ENCODE data around the gene FGGY.
"Not testable (repeated sequence)": the region's sequence is repeated elsewhere in the genome, so short reads cannot be mapped to it uniquely, and the experiment has no call there.

The FGGY gene

GRCh38 chr1:59733443-59734141 is 436.7 kb downstream of the FGGY start:
- DNase-seq, result no peak
- TF ChIP-seq POLR2A (IDR thresholded peaks at IDR 0.05; ENCODE audit: low read length), result no peak
- no peak for TF ChIP-seq GATA1 (IDR thresholded peaks at IDR 0.05; ENCODE audit: low read depth, low read length)

- not testable (repeated sequence) for DNase-seq
Measured at GRCh38 chr1:59735927-59736326, 439.0 kb downstream of the FGGY start.

DNA sequence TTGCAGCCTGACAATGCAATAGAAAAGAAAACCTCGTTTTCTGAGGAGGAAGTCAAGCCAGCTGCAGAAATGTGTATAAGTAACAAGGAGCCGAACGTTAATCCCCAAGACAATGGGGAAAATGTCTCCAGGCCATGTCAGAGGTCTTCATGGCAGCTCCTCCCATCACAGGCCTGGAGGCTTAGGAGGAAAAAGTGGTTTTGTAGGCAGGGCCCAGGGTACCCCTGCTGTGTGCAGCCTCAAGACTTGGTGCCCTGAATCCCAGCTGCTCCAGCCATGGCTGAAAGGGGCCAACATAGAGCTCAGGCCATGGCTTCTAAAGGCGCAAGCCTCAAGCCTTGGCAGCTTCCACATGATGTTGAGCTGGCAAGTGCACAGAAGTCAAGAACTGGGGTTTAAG is 439.9 kb downstream of the FGGY start:
- TF ChIP-seq GATA1 (IDR thresholded peaks at IDR 0.05; ENCODE audit: low read depth, low read length) (no peak), POLR2A (IDR thresholded peaks at IDR 0.05; ENCODE audit: low read length) (no peak)
- DNase-seq, result no peak

GRCh38 chr1:59737638-59738037 is 440.7 kb downstream of the FGGY start:
- no peak for TF ChIP-seq GATA1 (IDR thresholded peaks at IDR 0.05; ENCODE audit: low read depth, low read length)
- TF ChIP-seq POLR2A (IDR thresholded peaks at IDR 0.05; ENCODE audit: low read length), result no peak
- DNase-seq, result no peak

DNA sequence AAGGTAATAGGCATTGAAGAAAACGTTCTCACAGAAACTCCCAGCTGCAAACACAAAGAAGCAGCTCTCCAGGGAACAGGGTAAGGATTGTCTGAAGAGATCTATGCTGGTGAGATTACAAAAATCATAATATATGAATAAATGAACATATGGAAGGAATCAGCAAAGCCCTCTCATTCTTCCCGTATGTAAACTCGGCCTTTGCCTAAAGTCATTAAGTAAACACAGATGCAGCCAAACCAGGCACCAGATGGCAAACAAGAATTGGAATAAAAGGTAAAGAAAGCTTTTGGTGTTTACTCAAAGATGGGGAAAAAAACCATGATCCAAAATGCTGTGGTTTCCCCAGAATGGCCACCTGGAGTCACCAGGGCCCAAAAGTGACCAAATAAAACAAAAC is 441.3 kb downstream of the FGGY start:
- no peak for DNase-seq
- TF ChIP-seq POLR2A (IDR thresholded peaks at IDR 0.05; ENCODE audit: low read length), result no peak
- TF ChIP-seq GATA1 (IDR thresholded peaks at IDR 0.05; ENCODE audit: low read depth, low read length), result no peak

DNA sequence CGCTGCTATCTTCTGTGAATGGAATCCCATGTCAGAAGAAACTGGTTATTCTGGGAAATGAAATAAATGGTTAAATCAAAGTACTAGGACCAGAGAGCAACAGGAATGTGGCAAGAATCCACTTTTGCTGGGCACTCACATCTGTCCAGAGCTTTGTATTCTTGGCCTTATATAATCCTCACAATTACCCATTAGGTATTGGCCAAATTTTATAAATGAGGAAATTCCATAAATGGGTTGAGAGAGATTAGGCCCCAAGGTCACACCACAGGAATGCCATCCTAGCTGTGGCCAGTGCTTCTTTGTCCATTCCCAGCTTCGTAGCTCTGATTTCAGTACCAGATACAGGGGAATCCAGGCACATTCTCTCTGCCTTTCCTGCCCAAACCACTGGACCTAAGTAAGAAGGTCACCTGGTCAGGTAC is 441.7 kb downstream of the FGGY start:
- no peak for DNase-seq
- TF ChIP-seq GATA1 (IDR thresholded peaks at IDR 0.05; ENCODE audit: low read depth, low read length) (no peak), POLR2A (IDR thresholded peaks at IDR 0.05; ENCODE audit: low read length) (no peak)

GRCh38 chr1:59739111-59739510 is 442.2 kb downstream of the FGGY start:
- TF ChIP-seq POLR2A (IDR thresholded peaks at IDR 0.05; ENCODE audit: low read length) (no peak), GATA1 (IDR thresholded peaks at IDR 0.05; ENCODE audit: low read depth, low read length) (no peak)
- DNase-seq, result no peak

GRCh38 chr1:59742526-59742925 is 445.6 kb downstream of the FGGY start:
- TF ChIP-seq GATA1 (IDR thresholded peaks at IDR 0.05; ENCODE audit: low read depth, low read length), result no peak
- TF ChIP-seq POLR2A (IDR thresholded peaks at IDR 0.05; ENCODE audit: low read length), result no peak
- DNase-seq, result no peak

DNA sequence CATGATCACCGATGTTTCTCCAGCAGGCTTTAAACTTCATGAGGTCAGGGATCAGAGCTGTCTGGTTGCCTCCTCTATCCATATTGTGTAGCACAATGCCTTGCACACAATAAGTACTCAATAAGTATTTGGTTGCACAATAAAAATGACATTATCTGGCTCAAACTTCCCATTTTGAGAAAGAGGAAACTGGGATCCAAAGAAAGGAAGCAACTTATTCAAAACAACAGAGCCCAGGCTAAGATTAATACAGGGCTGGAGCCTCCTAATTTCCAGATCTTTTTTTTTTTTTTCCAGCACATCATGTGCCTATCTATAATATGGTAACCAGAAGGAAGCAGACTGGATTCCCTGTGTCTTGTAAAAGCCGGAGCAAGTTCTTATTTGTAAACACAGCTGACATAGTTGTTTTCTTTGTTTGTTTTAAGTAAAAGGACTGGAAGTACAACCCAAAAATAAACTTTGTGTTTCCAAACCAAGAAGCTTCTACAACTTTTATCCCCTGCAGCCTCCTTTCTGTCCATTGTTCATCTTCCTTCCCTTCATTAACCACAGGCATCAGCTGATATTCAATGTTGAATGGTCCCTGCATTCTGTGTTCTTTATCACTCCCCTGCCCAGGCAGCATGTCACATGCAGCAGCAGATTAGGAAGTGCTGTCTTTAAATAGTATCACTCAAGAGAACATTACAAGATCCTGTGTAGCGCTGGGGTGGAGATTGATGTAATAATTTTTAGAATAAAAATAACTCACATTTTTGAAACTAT is 446.6 kb downstream of the FGGY start:
- peak; percentile 15 to 48 for DNase-seq
- no peak for TF ChIP-seq POLR2A (IDR thresholded peaks at IDR 0.05; ENCODE audit: low read length)
- TF ChIP-seq GATA1 (IDR thresholded peaks at IDR 0.05; ENCODE audit: low read depth, low read length), result no peak

GRCh38 chr1:59747420-59748024 is 450.6 kb downstream of the FGGY start:
- TF ChIP-seq POLR2A (IDR thresholded peaks at IDR 0.05; ENCODE audit: low read length), result no peak
- no peak for TF ChIP-seq GATA1 (IDR thresholded peaks at IDR 0.05; ENCODE audit: low read depth, low read length)
- no peak for DNase-seq

DNA sequence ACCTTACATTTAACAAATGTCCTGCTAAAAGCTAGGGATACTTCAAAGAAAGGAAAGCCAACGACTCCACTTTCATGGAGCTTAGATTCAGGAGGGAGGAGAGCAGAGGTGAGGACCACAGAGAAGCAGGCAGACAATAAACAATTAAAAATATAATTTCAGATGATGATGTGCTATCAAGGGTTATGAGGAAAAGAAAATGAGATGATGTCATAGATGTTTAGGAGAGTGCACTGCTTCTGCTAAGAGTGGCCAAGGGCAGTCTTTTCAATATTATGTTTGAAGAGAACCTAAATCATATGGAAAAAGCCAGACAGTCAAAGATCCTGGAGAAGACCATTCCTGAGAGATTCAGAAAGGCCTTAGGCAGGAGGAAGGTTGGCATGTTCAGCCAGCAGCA is 451.2 kb downstream of the FGGY start:
- DNase-seq, result no peak
- TF ChIP-seq GATA1 (IDR thresholded peaks at IDR 0.05; ENCODE audit: low read depth, low read length) (no peak), POLR2A (IDR thresholded peaks at IDR 0.05; ENCODE audit: low read length) (no peak)

- TF ChIP-seq GATA1 (IDR thresholded peaks at IDR 0.05; ENCODE audit: low read depth, low read length), result no peak
- TF ChIP-seq POLR2A (IDR thresholded peaks at IDR 0.05; ENCODE audit: low read length), result no peak
- no peak for DNase-seq
Measured at GRCh38 chr1:59750328-59751003, 453.6 kb downstream of the FGGY start.

GRCh38 chr1:59751004-59751395 is 454.1 kb downstream of the FGGY start:
- DNase-seq, result no peak
- TF ChIP-seq POLR2A (IDR thresholded peaks at IDR 0.05; ENCODE audit: low read length) (no peak), GATA1 (IDR thresholded peaks at IDR 0.05; ENCODE audit: low read depth, low read length) (no peak)

DNA sequence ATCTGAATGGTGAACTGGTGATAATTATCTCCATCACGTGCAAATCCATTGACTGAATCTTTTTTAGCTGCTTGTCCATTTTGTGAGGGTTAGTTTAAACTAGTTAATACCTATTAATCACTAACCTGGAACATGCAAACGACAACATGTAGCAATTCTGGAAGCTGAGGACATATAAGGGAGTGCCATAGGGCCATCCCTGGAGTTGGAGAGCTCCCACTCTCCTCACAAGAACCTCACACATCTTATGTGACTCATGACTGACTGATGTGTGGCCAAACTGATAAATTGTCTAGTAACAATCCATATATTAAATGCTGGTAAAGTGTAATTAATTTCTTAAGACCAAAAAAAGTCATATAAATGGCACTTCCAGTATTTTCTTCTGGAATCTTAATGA is 454.9 kb downstream of the FGGY start:
- no peak for TF ChIP-seq POLR2A (IDR thresholded peaks at IDR 0.05; ENCODE audit: low read length)
- no peak for TF ChIP-seq GATA1 (IDR thresholded peaks at IDR 0.05; ENCODE audit: low read depth, low read length)

More for the DNA sequence above, 454.9 kb downstream of the FGGY start:
- DNase-seq, result no peak
